Iris pigment epithelial cell (primary cell): ENCODE data around the gene CASP12.

ENCODE experiments used
- DNase-seq: peaks from one replicate; pipeline ENCODE4 v3.0.0-alpha.2; 2011; ENCODE audit warnings: low read depth

Gene CASP12

GRCh38 chr11:104891135-104891534 is 7.1 kb downstream of the CASP12 start:
- DNase-seq: peak; percentile 40

GRCh38 chr11:104883342-104883741 is 14.9 kb downstream of the CASP12 start:
- DNase-seq: no peak

GRCh38 chr11:104881117-104881794 is 17.0 kb downstream of the CASP12 start:
- no peak for DNase-seq

- no peak for DNase-seq
These were observed 18.6 kb downstream of the CASP12 start for GRCh38 chr11:104879514-104880190.

- no peak for DNase-seq
These were observed 21.3 kb downstream of the CASP12 start for GRCh38 chr11:104876861-104877431.

GRCh38 chr11:104876324-104876723 is 21.9 kb downstream of the CASP12 start:
- no peak for DNase-seq

- DNase-seq: no peak
These were observed 25.0 kb downstream of the CASP12 start for GRCh38 chr11:104873252-104873651.

- DNase-seq: no peak
These were observed 25.9 kb downstream of the CASP12 start for GRCh38 chr11:104872393-104872792.

GRCh38 chr11:104870910-104871309 is 27.4 kb downstream of the CASP12 start:
- DNase-seq: peak; percentile 28

GRCh38 chr11:104866815-104867214 is 31.4 kb downstream of the CASP12 start:
- DNase-seq: no peak

- DNase-seq: peak; percentile 10
These were observed 39.1 kb downstream of the CASP12 start for GRCh38 chr11:104858882-104859775.

- DNase-seq: no peak
These were observed 41.7 kb downstream of the CASP12 start for GRCh38 chr11:104856607-104857006.

- no peak for DNase-seq
These were observed 42.3 kb downstream of the CASP12 start for GRCh38 chr11:104855965-104856364.

GRCh38 chr11:104853276-104853675 is 45.0 kb downstream of the CASP12 start:
- no peak for DNase-seq

- DNase-seq: peak; percentile 38
These were observed 45.4 kb downstream of the CASP12 start for GRCh38 chr11:104852811-104853210.

- DNase-seq: no peak
These were observed 52.0 kb downstream of the CASP12 start for GRCh38 chr11:104846216-104846615.

- no peak for DNase-seq
These were observed 53.8 kb downstream of the CASP12 start for GRCh38 chr11:104844451-104844850.

- no peak for DNase-seq
These were observed 55.0 kb downstream of the CASP12 start for GRCh38 chr11:104843150-104843836.

GRCh38 chr11:104841973-104842525 is 56.2 kb downstream of the CASP12 start:
- DNase-seq: no peak

GRCh38 chr11:104841185-104841584 is 57.1 kb downstream of the CASP12 start:
- no peak for DNase-seq

- no peak for DNase-seq
These were observed 60.2 kb downstream of the CASP12 start for GRCh38 chr11:104837969-104838639.
